Measurements from ENCODE around the gene TMEM129.

DNA sequence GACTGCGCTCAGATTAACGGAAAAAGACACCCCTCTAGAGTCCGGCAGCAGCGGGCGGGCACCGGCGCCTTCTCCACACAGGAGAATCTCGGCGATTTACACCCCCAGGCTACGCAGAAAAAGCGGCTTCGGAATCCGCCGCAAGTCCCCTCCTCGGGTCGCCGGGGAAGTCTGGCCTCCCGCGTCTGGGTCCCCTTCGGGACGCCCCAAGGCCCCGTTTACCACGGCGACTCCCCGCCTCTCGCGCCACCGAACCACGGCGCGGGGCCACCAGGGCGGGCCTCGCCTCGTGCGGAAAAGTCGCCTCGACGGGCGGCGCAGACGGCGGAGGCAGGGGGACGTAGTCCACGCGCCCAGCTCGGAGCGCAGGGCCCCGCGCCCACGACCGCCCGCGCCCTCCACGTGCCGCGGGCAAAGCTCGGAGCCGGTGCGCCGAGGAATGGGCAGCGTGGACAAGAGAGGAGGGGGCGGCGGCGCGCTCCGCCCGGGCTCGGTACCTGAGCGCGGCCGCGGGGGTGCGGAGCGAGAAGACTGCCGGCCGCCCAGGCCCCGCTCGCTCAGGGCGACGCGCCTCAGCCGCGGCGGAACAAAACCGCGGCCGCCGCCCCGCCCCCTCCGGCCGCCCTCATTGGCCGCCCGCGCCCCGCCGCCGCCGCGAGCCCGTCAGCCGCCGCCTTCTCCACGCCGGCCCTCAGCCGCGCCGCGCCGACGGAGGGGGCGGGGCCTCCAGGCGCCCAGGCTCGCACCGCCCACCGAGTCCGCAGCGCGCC is 37.2 kb downstream of the TMEM129 start, which contains the start of gene FAM53A:
- TF ChIP-seq, protein P1, sequence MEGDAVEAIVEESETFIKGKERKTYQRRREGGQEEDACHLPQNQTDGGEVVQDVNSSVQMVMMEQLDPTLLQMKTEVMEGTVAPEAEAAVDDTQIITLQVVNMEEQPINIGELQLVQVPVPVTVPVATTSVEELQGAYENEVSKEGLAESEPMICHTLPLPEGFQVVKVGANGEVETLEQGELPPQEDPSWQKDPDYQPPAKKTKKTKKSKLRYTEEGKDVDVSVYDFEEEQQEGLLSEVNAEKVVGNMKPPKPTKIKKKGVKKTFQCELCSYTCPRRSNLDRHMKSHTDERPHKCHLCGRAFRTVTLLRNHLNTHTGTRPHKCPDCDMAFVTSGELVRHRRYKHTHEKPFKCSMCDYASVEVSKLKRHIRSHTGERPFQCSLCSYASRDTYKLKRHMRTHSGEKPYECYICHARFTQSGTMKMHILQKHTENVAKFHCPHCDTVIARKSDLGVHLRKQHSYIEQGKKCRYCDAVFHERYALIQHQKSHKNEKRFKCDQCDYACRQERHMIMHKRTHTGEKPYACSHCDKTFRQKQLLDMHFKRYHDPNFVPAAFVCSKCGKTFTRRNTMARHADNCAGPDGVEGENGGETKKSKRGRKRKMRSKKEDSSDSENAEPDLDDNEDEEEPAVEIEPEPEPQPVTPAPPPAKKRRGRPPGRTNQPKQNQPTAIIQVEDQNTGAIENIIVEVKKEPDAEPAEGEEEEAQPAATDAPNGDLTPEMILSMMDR (IDR thresholded peaks at IDR 0.05), result peak in 1 of 3 donors; percentile 14
- no peak for TF ChIP-seq POLR2AphosphoS5 (IDR thresholded peaks at IDR 0.05)

Measured in breast epithelium (tissue), 3 donors.